NCI-H1417 treated with DMSO at 0.1 percent for 48 hours (cell line): Measurements from ENCODE around the gene SFXN2.
"Not testable (repeated sequence)": the region's sequence is repeated elsewhere in the genome, so short reads cannot be mapped to it uniquely, and the experiment has no call there.

ENCODE experiments used
- DNase-seq: peaks from one replicate; lab custom pipeline; 2025; lab: John Stamatoyannopoulos, UW

Gene SFXN2

DNA sequence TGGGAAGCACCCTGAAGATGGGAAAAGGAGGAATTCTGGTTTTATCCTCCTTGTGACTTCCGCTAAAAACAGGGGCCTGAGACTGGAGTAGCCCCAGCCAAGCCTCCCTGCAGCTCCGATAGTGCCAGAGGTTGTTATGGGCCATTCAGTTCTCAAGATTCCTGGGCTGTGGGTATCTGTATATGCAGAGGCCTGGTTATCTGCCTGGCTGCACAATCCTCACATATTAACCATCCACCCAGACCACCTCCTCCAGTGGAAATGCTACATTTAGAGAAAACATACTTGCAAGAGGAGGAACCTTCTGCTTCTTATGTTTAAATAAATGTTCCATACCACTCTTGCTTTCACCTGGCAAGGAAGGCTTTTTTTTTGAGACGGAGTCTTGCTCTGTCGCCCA is 34.8 kb upstream of the SFXN2 start:
- DNase-seq: no peak

GRCh38 chr10:102681696-102682095 is 32.7 kb upstream of the SFXN2 start:
- DNase-seq: no peak

- no peak for DNase-seq
Measured at GRCh38 chr10:102682416-102682815, 32.0 kb upstream of the SFXN2 start.

- DNase-seq: no peak
Measured at GRCh38 chr10:102682981-102683380, 31.5 kb upstream of the SFXN2 start.

GRCh38 chr10:102683736-102684135 is 30.7 kb upstream of the SFXN2 start:
- no peak for DNase-seq

- no peak for DNase-seq
Measured at GRCh38 chr10:102691285-102692066, 23.0 kb upstream of the SFXN2 start.

DNA sequence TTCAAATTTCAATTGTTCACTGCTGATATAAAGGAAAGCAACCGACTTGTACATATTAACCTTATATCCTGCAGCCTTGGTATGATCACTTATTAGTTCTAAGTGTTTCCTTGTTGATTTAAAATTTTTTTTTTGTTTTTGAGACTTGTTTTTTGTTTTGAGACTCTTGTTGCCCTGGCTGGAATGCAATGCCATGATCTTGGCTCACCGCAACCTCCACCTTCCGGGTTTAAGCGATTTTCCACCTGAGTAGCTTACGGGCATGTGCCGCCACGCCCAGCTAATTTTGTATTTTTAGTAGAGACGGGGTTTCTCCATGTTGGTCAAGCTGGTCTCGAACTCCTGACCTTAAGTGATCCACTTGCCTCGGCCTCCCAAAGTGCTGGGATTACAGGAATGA is 19.0 kb upstream of the SFXN2 start:
- not testable (repeated sequence) for DNase-seq

DNA sequence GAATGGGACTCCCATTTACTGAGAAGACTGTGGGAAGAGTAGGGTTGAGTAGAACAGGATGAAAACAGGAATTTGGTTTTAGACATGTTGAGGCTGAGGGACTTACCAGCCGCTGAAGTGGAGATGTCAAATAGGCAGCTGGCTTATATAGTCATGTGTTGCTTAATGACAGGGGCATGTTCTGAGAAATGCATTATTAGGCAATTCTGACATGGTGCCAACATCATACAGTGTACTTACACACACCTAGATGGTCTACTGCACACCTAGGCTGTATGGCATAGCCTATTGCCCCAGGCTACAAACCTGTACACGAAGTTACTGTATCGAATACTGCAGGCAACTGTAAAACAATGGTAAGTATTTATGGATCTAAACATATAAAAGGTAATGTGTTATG is 17.7 kb upstream of the SFXN2 start:
- no peak for DNase-seq

DNA sequence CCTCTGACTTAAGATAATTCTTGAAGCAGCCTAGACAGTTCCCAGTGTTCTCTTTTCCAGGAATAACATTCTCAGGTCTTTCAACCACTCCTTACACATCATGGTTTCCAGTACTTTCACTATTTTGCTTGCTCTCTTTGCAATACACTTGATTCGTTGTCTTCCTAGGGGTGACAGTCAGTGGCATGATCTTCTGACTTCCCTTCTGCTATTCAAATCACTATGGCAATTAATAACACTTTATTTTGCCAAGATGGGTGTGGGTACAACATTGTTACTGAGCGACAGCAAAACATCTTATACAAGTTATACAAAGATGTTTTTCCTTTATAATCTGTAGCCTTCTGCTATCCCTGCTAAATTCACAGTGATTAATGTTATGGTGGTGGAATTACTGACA is 15.5 kb upstream of the SFXN2 start:
- DNase-seq: no peak

GRCh38 chr10:102701272-102701671 is 13.2 kb upstream of the SFXN2 start:
- DNase-seq: no peak

DNA sequence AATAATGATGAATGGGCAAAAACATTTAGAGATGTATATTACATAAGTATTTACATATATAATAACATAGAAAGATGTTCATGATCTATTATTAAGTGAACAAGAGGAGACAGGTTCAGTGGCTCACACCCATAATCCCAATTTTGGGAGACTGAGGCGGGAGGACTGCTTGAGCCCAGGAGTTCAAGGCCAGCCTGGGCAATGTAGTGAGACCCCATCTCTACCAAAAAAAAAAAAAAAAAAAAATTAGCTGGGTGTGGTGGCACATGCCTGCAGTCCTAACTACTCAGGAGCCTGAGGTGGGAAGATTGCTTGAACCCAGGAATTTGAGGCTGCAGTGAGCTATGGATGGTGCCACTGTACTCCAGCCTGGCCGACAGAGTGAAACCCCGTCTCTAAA is 12.6 kb upstream of the SFXN2 start:
- DNase-seq: no peak

DNA sequence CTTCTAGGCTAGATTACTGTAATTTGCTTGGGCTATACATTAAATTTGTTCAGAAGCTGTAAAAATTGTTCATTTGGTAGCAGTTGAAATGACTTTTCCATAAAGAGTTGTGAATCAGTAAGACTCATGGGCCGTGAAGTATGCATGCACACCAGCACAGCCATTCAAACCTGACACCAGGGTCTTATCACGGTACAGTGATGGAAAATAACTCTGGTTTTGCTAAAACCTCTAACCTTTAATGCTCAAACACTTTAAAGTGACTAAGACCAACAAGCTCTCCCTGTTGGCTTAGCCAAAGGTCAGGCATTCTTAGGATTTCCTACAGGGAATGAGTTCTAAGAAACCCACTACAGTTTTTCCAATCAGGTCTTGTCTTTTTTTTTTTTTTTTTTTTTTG is 11.7 kb upstream of the SFXN2 start:
- no peak for DNase-seq

- no peak for DNase-seq
Measured at GRCh38 chr10:102704915-102705314, 9.5 kb upstream of the SFXN2 start.

- no peak for DNase-seq
Measured at GRCh38 chr10:102705531-102705930, 8.9 kb upstream of the SFXN2 start.

DNA sequence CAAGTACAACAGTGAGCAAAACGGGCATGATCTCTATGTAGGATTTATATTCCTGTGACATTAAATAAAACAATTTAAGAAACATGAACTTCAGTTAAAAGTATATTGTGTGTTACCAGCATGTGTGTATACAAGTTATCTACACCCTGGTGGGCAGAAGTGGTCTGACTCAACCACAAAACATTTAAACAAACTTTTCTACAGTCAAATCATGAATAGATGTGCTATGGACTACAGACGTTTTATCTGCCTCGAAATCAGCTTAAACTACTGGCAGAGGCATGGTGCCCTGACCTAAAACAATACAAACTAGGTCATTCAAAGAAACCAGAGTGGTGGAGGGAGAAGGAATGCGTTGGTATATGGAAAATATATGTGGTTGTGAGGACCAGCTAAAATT is 3.8 kb upstream of the SFXN2 start:
- no peak for DNase-seq

DNA sequence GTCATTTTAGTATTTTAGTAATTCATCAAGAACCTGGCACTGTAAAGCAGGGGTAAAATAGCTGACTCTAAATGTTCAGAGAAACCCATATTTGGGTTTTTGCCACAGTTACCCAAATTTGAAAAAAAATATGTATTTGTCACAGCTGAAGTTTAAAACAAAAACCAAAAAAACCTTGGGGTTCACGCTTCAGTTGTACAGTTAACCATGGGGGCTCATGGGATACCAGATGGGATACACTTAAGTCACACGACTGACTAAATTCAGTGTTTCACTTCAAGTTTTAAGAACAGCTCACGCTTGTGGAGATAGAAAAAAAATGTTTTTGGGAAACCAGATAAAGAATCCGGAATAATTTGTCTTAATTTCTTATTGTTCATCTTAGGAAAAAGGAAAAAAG is 2.3 kb upstream of the SFXN2 start:
- no peak for DNase-seq

DNA sequence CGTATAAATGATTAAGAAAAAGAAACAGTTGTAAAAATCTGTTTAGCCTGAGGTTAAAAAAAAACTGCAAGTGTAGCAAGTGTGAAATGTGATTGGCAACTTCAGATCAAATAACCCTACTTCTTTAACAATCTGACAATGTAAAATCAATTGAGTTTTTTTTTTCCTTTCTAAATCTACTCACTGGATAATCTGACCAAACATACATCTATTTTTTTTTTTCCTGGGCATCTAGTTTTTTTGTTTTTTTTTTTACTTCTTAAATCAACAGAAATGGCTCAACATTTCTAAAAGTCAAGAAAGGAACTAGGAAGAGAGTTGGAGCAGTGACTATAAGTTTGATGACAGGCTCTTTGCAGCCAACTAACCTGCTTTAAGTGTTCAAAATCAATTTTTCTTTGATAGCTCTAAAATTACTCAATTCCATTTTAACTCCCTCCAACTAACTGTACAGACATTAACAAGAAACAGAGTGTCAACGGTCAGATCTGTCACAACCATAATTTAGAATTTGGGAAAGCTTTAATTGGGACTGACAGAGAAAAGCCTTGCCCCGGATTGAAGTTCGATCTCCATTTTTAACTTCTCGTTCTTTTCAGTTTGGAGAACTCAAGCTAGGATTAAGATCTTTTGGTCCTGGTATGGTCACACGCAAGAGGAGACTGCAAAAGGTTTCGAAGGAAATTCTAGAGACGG is 1.4 kb upstream of the SFXN2 start:
- no peak for DNase-seq

DNA sequence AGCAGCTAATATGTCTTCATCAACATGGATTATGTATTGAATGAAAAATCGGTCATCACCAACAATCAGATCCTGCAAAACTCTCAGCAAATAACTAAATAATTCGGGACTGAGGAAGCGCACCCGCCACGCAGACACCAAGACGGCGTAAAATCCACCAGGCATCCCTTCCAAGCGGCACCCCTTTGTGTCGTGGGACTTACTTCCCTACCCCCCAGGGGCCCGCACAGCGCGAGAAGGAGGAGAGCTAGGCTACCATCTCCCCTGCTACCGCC is 960 bp upstream of the SFXN2 start:
- DNase-seq: no peak

DNA sequence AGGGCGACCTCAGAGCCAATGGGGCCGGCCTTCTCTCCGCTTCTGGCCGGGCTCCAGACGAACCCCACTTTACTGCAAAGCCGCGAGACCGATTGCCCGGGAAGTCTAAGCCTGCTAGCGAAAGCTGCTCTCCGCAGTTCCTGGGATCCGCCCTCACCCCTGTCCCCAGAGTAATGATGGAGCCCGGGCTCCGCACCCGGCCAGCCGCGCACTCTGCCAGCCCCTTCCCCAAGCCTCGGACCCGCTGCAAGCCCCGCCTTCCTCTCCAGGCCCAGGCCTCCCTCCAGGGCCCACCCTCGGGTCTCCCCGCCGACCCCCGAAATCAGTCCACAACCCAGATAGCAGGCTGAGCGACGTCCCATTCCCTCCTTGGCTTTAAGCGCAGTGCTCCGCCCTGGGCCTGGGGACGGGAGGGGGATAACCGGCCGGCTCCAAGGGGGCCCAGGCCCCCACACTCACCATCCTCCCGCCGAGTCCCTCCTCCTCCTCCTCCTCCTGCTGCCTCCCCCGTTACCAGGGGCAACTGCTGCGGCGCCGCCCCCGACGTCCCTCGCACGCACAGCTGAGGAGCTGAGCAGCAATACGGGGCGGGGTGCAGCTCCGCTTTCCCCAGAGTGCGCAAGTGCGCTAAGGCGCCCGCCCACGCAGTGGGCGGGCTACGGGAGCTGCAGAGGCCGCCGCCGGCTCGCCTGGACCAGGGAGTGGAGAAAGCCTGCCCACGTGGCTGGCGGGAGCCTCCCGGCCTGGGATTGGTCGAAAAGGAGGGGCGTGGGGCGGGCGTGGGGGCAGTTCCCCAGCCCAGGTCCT is 419 bp upstream of the SFXN2 start, which contains the start of gene ARL3:
Gene ARL3, minus strand, starts transcription at position 584 of the 807 bp plus-strand sequence. Its CDS starts 122 bp downstream, at position 462.
- peak; percentile 54 for DNase-seq

DNA sequence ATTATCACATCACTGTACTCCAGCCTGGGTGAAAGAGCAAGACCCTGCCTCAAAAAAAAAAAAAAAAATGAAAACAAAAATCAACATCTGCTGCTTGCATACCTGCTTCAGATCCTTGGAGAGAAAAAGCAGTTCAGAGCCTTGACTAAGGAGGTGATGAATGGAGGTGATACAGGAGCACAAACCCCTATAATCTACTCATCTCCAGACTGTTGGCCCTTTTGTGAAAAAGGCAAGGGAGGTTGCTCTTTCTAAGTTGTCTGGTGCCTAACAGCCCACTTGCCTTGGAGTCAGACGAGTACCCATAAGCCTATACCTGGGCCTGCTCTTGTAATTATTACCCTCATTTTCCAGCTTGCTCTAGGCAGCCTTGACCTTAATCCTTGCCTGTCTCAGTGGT is 1.4 kb downstream of the SFXN2 start:
- DNase-seq: no peak

GRCh38 chr10:102716900-102717565 is 2.6 kb downstream of the SFXN2 start:
- DNase-seq: not testable (repeated sequence)

DNA sequence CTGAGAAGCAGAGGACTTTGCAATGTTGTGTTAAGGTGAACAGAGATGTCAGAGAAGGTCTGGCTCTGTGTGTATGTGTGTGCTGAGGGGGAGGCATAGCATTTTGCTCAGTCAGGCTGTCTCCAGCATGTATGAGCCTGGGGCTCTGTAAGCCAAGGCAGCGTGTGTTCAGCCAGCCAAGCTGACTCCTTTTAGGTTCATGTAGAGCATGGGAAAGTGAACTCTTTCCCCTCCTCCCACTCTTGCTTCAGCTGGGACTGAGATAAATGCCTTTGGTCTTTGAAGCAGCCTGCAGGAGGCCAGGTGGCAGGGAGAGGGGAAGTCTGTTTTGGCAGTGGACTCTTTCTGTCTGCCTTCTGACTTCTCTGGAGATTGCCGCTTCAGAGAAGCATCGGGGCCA is 3.8 kb downstream of the SFXN2 start:
- no peak for DNase-seq
